Hepatocyte (in vitro differentiated cells): Measurements from ENCODE around the gene RER1. TPM values are rescaled to one million over a fixed set of nuclear protein-coding genes. Genes with fewer than 3 reads are reported as not detected.
A peak's percentile ranks its signal among the peaks of the same experiment; 100 is the strongest.

Experiments
- DNase-seq: peaks from one replicate; pipeline ENCODE4 v3.0.0-alpha.2; 2016; ENCODE audit warnings: low spot score
- H2AFZ ChIP-seq: fragments of 200-600 bp; sonication (generic); 2 replicates; pipeline ENCODE4 v1.6.0; 2016; ENCODE audit warnings: antibody characterized with exemption, mild to moderate bottlenecking
- H3K27ac ChIP-seq: fragments of 200-600 bp; sonication (generic); 2 replicates; pipeline ENCODE4 v1.5.1; 2016; ENCODE audit warnings: mild to moderate bottlenecking
- H3K27me3 ChIP-seq: fragments of 200-600 bp; sonication (generic); 2 replicates; pipeline ENCODE4 v1.6.1; 2016
- H3K36me3 ChIP-seq: fragments of 200-600 bp; sonication (generic); replicated peaks from 2 replicates; pipeline ENCODE4 v1.5.1; 2016; ENCODE audit warnings: low read depth; ENCODE audit not compliant: insufficient read depth
- H3K4me1 ChIP-seq: fragments of 200-600 bp; sonication (generic); 2 replicates; pipeline ENCODE4 v1.5.1; 2016; ENCODE audit warnings: mild to moderate bottlenecking, moderate library complexity; ENCODE audit not compliant: insufficient read depth
- H3K4me2 ChIP-seq: fragments of 200-600 bp; sonication (generic); 2 replicates; pipeline ENCODE4 v1.6.0; 2016
- H3K4me3 ChIP-seq: fragments of 200-600 bp; sonication (generic); 2 replicates; pipeline ENCODE4 v1.5.1; 2016; ENCODE audit warnings: mild to moderate bottlenecking
- H3K79me2 ChIP-seq: fragments of 200-600 bp; sonication (generic); 2 replicates; pipeline ENCODE4 v1.6.0; 2017; ENCODE audit warnings: mild to moderate bottlenecking
- H3K9me2 ChIP-seq: fragments of 200-600 bp; sonication (generic); replicated peaks from 2 replicates; pipeline ENCODE4 v1.6.0; 2017; ENCODE audit warnings: mild to moderate bottlenecking; ENCODE audit not compliant: insufficient read depth
- H3K9me3 ChIP-seq: fragments of 200-600 bp; sonication (generic); 2 replicates; pipeline ENCODE4 v1.5.1; 2016; ENCODE audit warnings: low read depth, mild to moderate bottlenecking
- H4K20me1 ChIP-seq: fragments of 200-600 bp; sonication (generic); 2 replicates; pipeline ENCODE4 v1.6.0; 2016; ENCODE audit warnings: mild to moderate bottlenecking; ENCODE audit not compliant: insufficient read depth, poor library complexity, severe bottlenecking
- CTCF ChIP-seq: fragments of 200-600 bp; sonication (generic); IDR thresholded peaks from 2 replicates; pipeline ENCODE4 v1.5.1; 2016; ENCODE audit warnings: antibody characterized with exemption, mild to moderate bottlenecking; ENCODE audit not compliant: poor library complexity
- EZH2 ChIP-seq: fragments of 200-600 bp; sonication (generic); IDR thresholded peaks from 2 replicates; pipeline ENCODE4 v1.6.1; 2016; ENCODE audit warnings: antibody characterized with exemption, mild to moderate bottlenecking, borderline replicate concordance
- EZH2phosphoT487 ChIP-seq: fragments of 200-600 bp; sonication (generic); IDR thresholded peaks from one replicate; pipeline ENCODE4 v1.6.1; 2018; ENCODE audit warnings: antibody characterized with exemption, mild to moderate bottlenecking, low read depth, moderate library complexity; ENCODE audit not compliant: unreplicated experiment, severe bottlenecking
- WGBS: methylation state at CpG from one replicate; pipeline ENCODE4 v1.1.6; 2016; ENCODE audit warnings: low lambda C conversion rate; ENCODE audit errors: missing lambda C conversion rate; 5-methylcytosine and 5-hydroxymethylcytosine counted together
- polyA plus RNA-seq: library from polyadenylated mRNA; unstranded; fragments of >200 nt; fragmentation: Nextera tagmentation; extraction: Ambion mirVana; gene quantifications from 2 replicates; pipeline ENCODE4 v1.2.1, GENCODE V29; 2016
- total RNA-seq: library from RNA; depleted of rRNA; stranded (reverse); fragments of >200 nt; gene quantifications from 2 replicates; pipeline ENCODE4 v1.2.3, GENCODE V29; 2014

The RER1 gene
- total and polyA plus RNA-seq, 2 experiments from 2014 or later: 123 to 237 TPM

- H3K79me2 ChIP-seq: peaks cover 68% of the 10 kb centered on the region
Observed at GRCh38 chr1:2392686-2393085, 1.0 kb downstream of the RER1 start.

GRCh38 chr1:2393471-2393877 is 1.8 kb downstream of the RER1 start:
- Histone ChIP-seq H3K9me2 (no peaks in the 10 kb centered on the region), H3K4me3 (no peak overlapping the region), H3K9me3 (no peaks in the 10 kb centered on the region), H4K20me1 (peaks cover 27% of the 10 kb centered on the region), H3K4me2 (peak overlapping the region; percentile 91), H3K27me3 (no peaks in the 10 kb centered on the region), H3K36me3 (no peaks in the 10 kb centered on the region), H3K79me2 (peaks cover 74% of the 10 kb centered on the region), H3K27ac (peak overlapping the region; percentile 59), H2AFZ (no peak overlapping the region), H3K4me1 (peaks cover 25% of the 10 kb centered on the region)
- WGBS: 81% methylated on average over 9 of the region's 9 CpGs
- peak; percentile 44 for DNase-seq
- TF ChIP-seq EZH2: no peak
- TF ChIP-seq CTCF: no peak
- no peak for TF ChIP-seq EZH2phosphoT487

More at GRCh38 chr1:2392686-2393085, 1.0 kb downstream of the RER1 start:
- no peak for DNase-seq
- Histone ChIP-seq H3K27me3 (no peaks in the 10 kb centered on the region), H3K4me2 (peak overlapping the region; percentile 91), H3K4me3 (peak overlapping the region; percentile 24), H3K9me2 (no peaks in the 10 kb centered on the region), H3K4me1 (peaks cover 25% of the 10 kb centered on the region), H3K9me3 (no peaks in the 10 kb centered on the region), H2AFZ (no peak overlapping the region), H4K20me1 (peaks cover 27% of the 10 kb centered on the region), H3K36me3 (no peaks in the 10 kb centered on the region), H3K27ac (peak overlapping the region; percentile 59)
- TF ChIP-seq EZH2: no peak
- no peak for TF ChIP-seq CTCF
- TF ChIP-seq EZH2phosphoT487: no peak
- 71% methylated on average over 16 of the region's 16 CpGs for WGBS

- Histone ChIP-seq H3K9me3 (no peaks in the 10 kb centered on the region), H3K4me2 (peak overlapping the region; percentile 91), H3K79me2 (peaks cover 82% of the 10 kb centered on the region), H3K27me3 (no peaks in the 10 kb centered on the region), H3K4me3 (no peak overlapping the region), H3K9me2 (no peaks in the 10 kb centered on the region), H2AFZ (no peak overlapping the region), H3K27ac (peak overlapping the region; percentile 59), H3K36me3 (no peaks in the 10 kb centered on the region), H3K4me1 (peaks cover 25% of the 10 kb centered on the region), H4K20me1 (peaks cover 30% of the 10 kb centered on the region)
- WGBS: 94% methylated on average over 7 of the region's 7 CpGs
- TF ChIP-seq EZH2phosphoT487: no peak
- TF ChIP-seq EZH2: no peak
- TF ChIP-seq CTCF: no peak
- DNase-seq: no peak
Observed at GRCh38 chr1:2394220-2394619, 2.6 kb downstream of the RER1 start.

- no peak for DNase-seq
- WGBS: 92% methylated on average over 11 of the region's 11 CpGs
- Histone ChIP-seq H3K36me3 (no peaks in the 10 kb centered on the region), H3K79me2 (peaks cover 87% of the 10 kb centered on the region), H3K9me3 (no peaks in the 10 kb centered on the region), H3K4me3 (no peak overlapping the region), H3K27ac (no peak overlapping the region), H3K4me1 (peaks cover 25% of the 10 kb centered on the region), H3K27me3 (no peaks in the 10 kb centered on the region), H4K20me1 (peaks cover 30% of the 10 kb centered on the region), H3K4me2 (peak overlapping the region; percentile 91), H3K9me2 (no peaks in the 10 kb centered on the region), H2AFZ (no peak overlapping the region)
- no peak for TF ChIP-seq EZH2phosphoT487
- no peak for TF ChIP-seq EZH2
- TF ChIP-seq CTCF: no peak
Observed at GRCh38 chr1:2394761-2395160, 3.1 kb downstream of the RER1 start.
